Osteocyte (in vitro differentiated cells): ENCODE measurements around the gene SH3BP4. TPM values are rescaled to one million over a fixed set of nuclear protein-coding genes. Genes with fewer than 3 reads are reported as not detected.
A peak's percentile ranks its signal among the peaks of the same experiment; 100 is the strongest.

Experiments
- DNase-seq: peaks from one replicate; pipeline ENCODE4 v3.0.0; 2021; ENCODE audit warnings: mixed read lengths; ENCODE audit not compliant: unreplicated experiment; ENCODE audit errors: extremely low spot score
- H3K27ac Mint-ChIP-seq: one replicate; pipeline ENCODE4 v1.8.0; 2021; ENCODE audit warnings: mild to moderate bottlenecking, mixed read lengths; ENCODE audit not compliant: unreplicated experiment
- H3K27me3 Mint-ChIP-seq: one replicate; pipeline ENCODE4 v1.8.0; 2021; ENCODE audit warnings: mixed read lengths; ENCODE audit not compliant: unreplicated experiment
- H3K36me3 Mint-ChIP-seq: one replicate; pipeline ENCODE4 v1.8.0; 2021; ENCODE audit warnings: mixed read lengths; ENCODE audit not compliant: unreplicated experiment
- H3K4me1 Mint-ChIP-seq: one replicate; pipeline ENCODE4 v1.8.0; 2021; ENCODE audit warnings: mixed read lengths; ENCODE audit not compliant: unreplicated experiment
- H3K4me3 Mint-ChIP-seq: one replicate; pipeline ENCODE4 v1.8.0; 2021; ENCODE audit warnings: mild to moderate bottlenecking, moderate library complexity, mixed read lengths; ENCODE audit not compliant: unreplicated experiment
- H3K9me3 Mint-ChIP-seq: one replicate; pipeline ENCODE4 v1.8.0; 2021; ENCODE audit warnings: mixed read lengths; ENCODE audit not compliant: unreplicated experiment
- CTCF ChIP-seq: fragments of 200-600 bp; sonication (generic); IDR thresholded peaks from 2 replicates; pipeline ENCODE4 v1.5.0; 2021; ENCODE audit warnings: antibody characterized with exemption, mild to moderate bottlenecking, moderate library complexity
- total RNA-seq: library from RNA; stranded (reverse); gene quantifications from 2 replicates; pipeline ENCODE4 v1.2.1, GENCODE V29; 2021

The SH3BP4 gene
- total RNA-seq, 1 donor from 2014 or later, result 60.1 TPM

DNA sequence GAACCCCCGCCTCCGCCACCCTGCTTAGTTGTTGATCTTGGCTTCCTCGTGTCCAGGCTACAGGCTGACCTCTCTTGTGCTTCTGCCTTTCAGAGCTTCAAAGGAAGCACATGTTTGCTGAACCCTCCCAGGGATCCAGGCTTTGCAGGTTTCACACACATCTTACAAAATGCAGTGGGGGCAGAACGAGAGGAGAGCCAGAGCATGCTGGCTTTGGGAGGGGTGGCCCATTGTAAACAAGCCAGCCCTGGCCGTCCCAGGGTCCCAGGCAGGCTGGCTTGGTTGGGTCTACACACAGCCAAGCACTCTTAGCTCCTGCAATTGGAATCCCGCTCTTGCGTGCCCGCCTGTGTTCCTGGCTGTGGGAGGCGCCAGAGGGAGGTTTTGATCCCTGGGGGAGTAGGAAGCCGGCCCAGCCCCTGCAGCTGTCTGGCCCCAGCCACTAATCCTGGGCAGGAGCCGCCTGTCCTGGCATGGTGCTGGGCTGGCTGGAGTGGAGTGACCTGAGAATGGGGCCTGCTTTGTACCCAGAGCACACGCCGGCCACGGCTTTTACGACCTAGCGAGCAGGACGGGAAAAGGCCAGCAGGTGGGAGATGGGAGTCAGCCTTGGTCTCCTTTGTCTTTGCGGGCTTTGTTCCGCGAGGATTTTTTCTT lies 53.9 kb downstream of the SH3BP4 start:
- no peak for DNase-seq
- no peaks in the 10 kb centered on the region for H3K27me3 Mint-ChIP-seq
- H3K9me3 Mint-ChIP-seq, result no peaks in the 10 kb centered on the region
- H3K36me3 Mint-ChIP-seq, result peaks cover 16% of the 10 kb centered on the region
- peak; percentile 33 for TF ChIP-seq CTCF
- H3K4me3 Mint-ChIP-seq, result no peak overlapping the region
- H3K27ac Mint-ChIP-seq, result peak overlapping the region; percentile 31
- peaks cover 58% of the 10 kb centered on the region for H3K4me1 Mint-ChIP-seq

- Mint-ChIP-seq H3K4me1 (peaks cover 55% of the 10 kb centered on the region), H3K36me3 (peaks cover 16% of the 10 kb centered on the region), H3K9me3 (no peaks in the 10 kb centered on the region), H3K4me3 (no peak overlapping the region), H3K27me3 (no peaks in the 10 kb centered on the region), H3K27ac (no peak overlapping the region)
- no peak for DNase-seq
- no peak for TF ChIP-seq CTCF
Measured at GRCh38 chr2:235006461-235006860, 54.6 kb downstream of the SH3BP4 start.

DNA sequence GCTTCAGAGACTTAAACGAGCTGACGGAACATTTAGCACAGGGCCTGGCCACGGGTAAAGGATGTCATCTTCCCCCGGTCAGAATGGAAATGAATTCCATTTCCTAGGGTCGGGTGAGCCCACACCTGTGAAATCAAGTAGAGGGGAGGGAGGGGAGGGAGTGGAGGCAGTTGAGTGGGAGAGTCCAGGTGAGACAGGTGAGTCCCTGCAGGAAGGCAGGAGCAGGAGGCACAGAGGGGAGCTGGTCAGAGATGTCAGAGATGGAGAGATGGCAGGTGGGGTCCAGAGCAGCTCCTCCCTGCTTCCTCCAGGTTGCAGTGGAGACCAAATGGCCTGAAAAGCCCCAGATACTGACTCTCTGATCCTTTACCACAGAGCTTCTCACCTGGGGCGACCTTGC lies 55.2 kb downstream of the SH3BP4 start:
- H3K4me1 Mint-ChIP-seq, result peaks cover 55% of the 10 kb centered on the region
- no peak for TF ChIP-seq CTCF

DNA sequence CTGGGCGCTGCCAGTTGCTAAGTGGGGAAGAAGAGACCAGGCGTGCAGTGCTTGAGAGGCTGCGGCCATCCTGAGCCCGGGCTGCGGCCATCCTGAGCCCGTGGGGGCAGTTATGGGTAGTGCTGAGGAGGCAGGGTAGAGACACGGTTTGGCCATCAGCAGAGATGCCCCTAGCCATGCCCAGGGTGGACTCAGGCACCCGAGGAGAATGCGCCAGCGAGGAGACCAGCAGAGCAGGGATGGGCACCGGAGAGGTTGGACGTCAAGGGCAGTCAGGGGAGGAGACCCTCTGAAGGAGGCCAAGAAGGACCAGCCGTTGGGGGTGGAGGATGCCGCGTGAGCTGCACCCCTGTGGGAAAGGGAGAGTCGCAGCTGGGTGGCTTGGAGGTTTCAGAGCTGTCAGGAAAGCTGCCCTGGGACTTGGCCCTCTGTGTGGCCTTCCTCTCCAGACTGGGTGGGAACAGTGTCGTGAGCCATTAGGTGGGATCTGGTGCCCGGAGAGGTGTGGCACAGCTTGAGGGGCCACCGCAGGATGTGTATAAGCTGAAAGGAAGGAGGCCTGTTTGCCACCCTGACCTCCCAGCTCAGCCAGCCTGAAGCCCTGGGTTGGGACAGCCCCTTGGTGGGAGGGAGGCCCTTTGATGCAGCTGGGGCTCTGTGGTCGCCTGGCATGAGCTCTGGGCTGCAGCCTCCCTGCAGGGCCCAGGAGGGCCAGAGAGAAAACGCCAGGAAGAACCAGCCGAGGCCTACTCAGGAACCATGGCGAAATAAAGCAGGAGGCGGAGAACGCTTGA lies 56.0 kb downstream of the SH3BP4 start:
- no peaks in the 10 kb centered on the region for H3K27me3 Mint-ChIP-seq
- peak overlapping the region; percentile 7 for H3K4me3 Mint-ChIP-seq
- H3K4me1 Mint-ChIP-seq, result peaks cover 55% of the 10 kb centered on the region
- no peak for DNase-seq
- no peak for TF ChIP-seq CTCF
- H3K9me3 Mint-ChIP-seq, result no peaks in the 10 kb centered on the region
- no peak overlapping the region for H3K27ac Mint-ChIP-seq
- peaks cover 7% of the 10 kb centered on the region for H3K36me3 Mint-ChIP-seq

More for the DNA sequence above, 55.2 kb downstream of the SH3BP4 start:
- H3K36me3 Mint-ChIP-seq, result peaks cover 15% of the 10 kb centered on the region
- H3K27me3 Mint-ChIP-seq, result no peaks in the 10 kb centered on the region
- no peak overlapping the region for H3K27ac Mint-ChIP-seq
- no peak for DNase-seq
- H3K4me3 Mint-ChIP-seq, result no peak overlapping the region
- no peaks in the 10 kb centered on the region for H3K9me3 Mint-ChIP-seq

GRCh38 chr2:235008584-235009044 lies 56.8 kb downstream of the SH3BP4 start:
- Mint-ChIP-seq H3K4me3 (no peak overlapping the region), H3K4me1 (peaks cover 50% of the 10 kb centered on the region)

More at GRCh38 chr2:235008584-235009044, 56.8 kb downstream of the SH3BP4 start:
- no peak for DNase-seq
- TF ChIP-seq CTCF, result no peak
- no peak overlapping the region for H3K27ac Mint-ChIP-seq
- H3K27me3 Mint-ChIP-seq, result no peaks in the 10 kb centered on the region
- H3K36me3 Mint-ChIP-seq, result peaks cover 4% of the 10 kb centered on the region
- H3K9me3 Mint-ChIP-seq, result no peaks in the 10 kb centered on the region
